ENCODE measurements around the gene SV2A.

- TF ChIP-seq CTCF (IDR thresholded peaks at IDR 0.05) (no peak), POLR2A (IDR thresholded peaks at IDR 0.05) (no peak)
Measured at GRCh38 chr1:149966405-149966804, 48.8 kb upstream of the SV2A start.

Data from testis (tissue), 2 donors.